Measurements from ENCODE around the gene MGST3.
"Not testable (repeated sequence)": the region's sequence is repeated elsewhere in the genome, so short reads cannot be mapped to it uniquely, and the experiment has no call there.

The MGST3 gene

GRCh38 chr1:165658766-165659580 is 27.9 kb downstream of the MGST3 start:
- not testable (repeated sequence) for DNase-seq (ENCODE audit: low read depth in 3 of 3)

GRCh38 chr1:165659581-165659895 is 28.5 kb downstream of the MGST3 start:
- no peak for DNase-seq (ENCODE audit: low read depth in 3 of 3)

- no peak for DNase-seq (ENCODE audit: low read depth in 3 of 3)
Observed at GRCh38 chr1:165661703-165662102, 30.7 kb downstream of the MGST3 start.

GRCh38 chr1:165662186-165662585 is 31.2 kb downstream of the MGST3 start:
- no peak for DNase-seq (ENCODE audit: low read depth in 3 of 3)

GRCh38 chr1:165666152-165666825 is 35.3 kb downstream of the MGST3 start:
- DNase-seq (ENCODE audit: low read depth in 3 of 3) = no peak

GRCh38 chr1:165668184-165668583 is 37.1 kb downstream of the MGST3 start:
- DNase-seq (ENCODE audit: low read depth in 3 of 3) = no peak

- no peak for DNase-seq (ENCODE audit: low read depth in 3 of 3)
Observed at GRCh38 chr1:165671526-165671925, 40.5 kb downstream of the MGST3 start.

- DNase-seq (ENCODE audit: low read depth in 3 of 3) = no peak
Observed at GRCh38 chr1:165674599-165674998, 43.6 kb downstream of the MGST3 start.

GRCh38 chr1:165675794-165676193 is 44.8 kb downstream of the MGST3 start:
- no peak for DNase-seq (ENCODE audit: low read depth in 3 of 3)

- no peak for DNase-seq (ENCODE audit: low read depth in 3 of 3)
Observed at GRCh38 chr1:165678509-165678908, 47.5 kb downstream of the MGST3 start.

- DNase-seq (ENCODE audit: low read depth in 3 of 3) = no peak
Observed at GRCh38 chr1:165679282-165680036, 48.4 kb downstream of the MGST3 start.

GRCh38 chr1:165680303-165680702 is 49.3 kb downstream of the MGST3 start:
- no peak for DNase-seq (ENCODE audit: low read depth in 3 of 3)

GRCh38 chr1:165680773-165681172 is 49.7 kb downstream of the MGST3 start:
- DNase-seq (ENCODE audit: low read depth in 3 of 3) = not testable (repeated sequence)

- DNase-seq (ENCODE audit: low read depth in 3 of 3) = no peak
Observed at GRCh38 chr1:165683848-165684485, 52.9 kb downstream of the MGST3 start.

- DNase-seq (ENCODE audit: low read depth in 3 of 3) = no peak
Observed at GRCh38 chr1:165686121-165686970, 55.3 kb downstream of the MGST3 start.

GRCh38 chr1:165686971-165687433 is 56.0 kb downstream of the MGST3 start:
- DNase-seq (ENCODE audit: low read depth in 3 of 3) = no peak

GRCh38 chr1:165688046-165688445 is 57.0 kb downstream of the MGST3 start:
- DNase-seq (ENCODE audit: low read depth in 3 of 3) = no peak

GRCh38 chr1:165695031-165695430 is 64.0 kb downstream of the MGST3 start:
- no peak for DNase-seq (ENCODE audit: low read depth in 3 of 3)

GRCh38 chr1:165696625-165697100 is 65.6 kb downstream of the MGST3 start:
- no peak for DNase-seq (ENCODE audit: low read depth in 3 of 3)

- DNase-seq (ENCODE audit: low read depth in 3 of 3) = no peak
Observed at GRCh38 chr1:165697491-165697880, 66.5 kb downstream of the MGST3 start.

Data from stimulated activated CD4-positive, alpha-beta T cell treated with anti-CD3 and anti-CD28 coated beads, TNF-alpha, amount 100 ng/mL, for 48 hours (primary cell).